ENCODE measurements around the gene PPM1E.

PPM1E gene

GRCh38 chr17:58995247-58995940 is 239.7 kb downstream of the PPM1E start:
- FAIRE-seq, result no peak
- no peak for DNase-seq (ENCODE audit: insufficient read length, low spot score)
- TF ChIP-seq POLR2A (IDR thresholded peaks at IDR 0.05; ENCODE audit: low read depth, low read length), result no peak

GRCh38 chr17:58996968-58997367 is 241.3 kb downstream of the PPM1E start:
- FAIRE-seq, result no peak

GRCh38 chr17:58997756-58998553 is 242.3 kb downstream of the PPM1E start:
- TF ChIP-seq POLR2A (IDR thresholded peaks at IDR 0.05; ENCODE audit: low read depth, low read length), result no peak
- DNase-seq (ENCODE audit: insufficient read length, low spot score), result no peak
- no peak for FAIRE-seq

More at GRCh38 chr17:58996968-58997367, 241.3 kb downstream of the PPM1E start:
- no peak for DNase-seq (ENCODE audit: insufficient read length, low spot score)
- no peak for TF ChIP-seq POLR2A (IDR thresholded peaks at IDR 0.05; ENCODE audit: low read depth, low read length)

- FAIRE-seq, result no peak
- TF ChIP-seq POLR2A (IDR thresholded peaks at IDR 0.05; ENCODE audit: low read depth, low read length), result no peak
- DNase-seq (ENCODE audit: insufficient read length, low spot score), result no peak
Measured at GRCh38 chr17:58998871-58999270, 243.2 kb downstream of the PPM1E start.

- peak; percentile 6 for FAIRE-seq
- TF ChIP-seq POLR2A (IDR thresholded peaks at IDR 0.05; ENCODE audit: low read depth, low read length), result no peak
- DNase-seq (ENCODE audit: insufficient read length, low spot score), result no peak
Measured at GRCh38 chr17:58999500-58999899, 243.8 kb downstream of the PPM1E start.

GRCh38 chr17:59000022-59000421 is 244.4 kb downstream of the PPM1E start:
- no peak for DNase-seq (ENCODE audit: insufficient read length, low spot score)
- TF ChIP-seq POLR2A (IDR thresholded peaks at IDR 0.05; ENCODE audit: low read depth, low read length), result no peak
- no peak for FAIRE-seq

- DNase-seq (ENCODE audit: insufficient read length, low spot score), result no peak
- no peak for TF ChIP-seq POLR2A (IDR thresholded peaks at IDR 0.05; ENCODE audit: low read depth, low read length)
- FAIRE-seq, result peak; percentile 75
Measured at GRCh38 chr17:59001158-59001814, 245.6 kb downstream of the PPM1E start.

- TF ChIP-seq POLR2A (IDR thresholded peaks at IDR 0.05; ENCODE audit: low read depth, low read length), result no peak
- FAIRE-seq, result no peak
- DNase-seq (ENCODE audit: insufficient read length, low spot score), result no peak
Measured at GRCh38 chr17:59002126-59002525, 246.5 kb downstream of the PPM1E start.

GRCh38 chr17:59002848-59003247 is 247.2 kb downstream of the PPM1E start:
- FAIRE-seq (peak; percentile 55), DNase-seq (ENCODE audit: insufficient read length, low spot score) (no peak)
- no peak for TF ChIP-seq POLR2A (IDR thresholded peaks at IDR 0.05; ENCODE audit: low read depth, low read length)

- no peak for DNase-seq (ENCODE audit: insufficient read length, low spot score)
- no peak for TF ChIP-seq POLR2A (IDR thresholded peaks at IDR 0.05; ENCODE audit: low read depth, low read length)
- no peak for FAIRE-seq
Measured at GRCh38 chr17:59003860-59004259, 248.2 kb downstream of the PPM1E start.

GRCh38 chr17:59004338-59005111 is 248.9 kb downstream of the PPM1E start:
- FAIRE-seq (peak; percentile 97), DNase-seq (ENCODE audit: insufficient read length, low spot score) (peak; percentile 27)
- TF ChIP-seq POLR2A (IDR thresholded peaks at IDR 0.05; ENCODE audit: low read depth, low read length), result no peak

- no peak for FAIRE-seq
- no peak for TF ChIP-seq POLR2A (IDR thresholded peaks at IDR 0.05; ENCODE audit: low read depth, low read length)
- no peak for DNase-seq (ENCODE audit: insufficient read length, low spot score)
Measured at GRCh38 chr17:59007995-59008394, 252.3 kb downstream of the PPM1E start.

- no peak for FAIRE-seq
- DNase-seq (ENCODE audit: insufficient read length, low spot score), result no peak
- TF ChIP-seq POLR2A (IDR thresholded peaks at IDR 0.05; ENCODE audit: low read depth, low read length), result no peak
Measured at GRCh38 chr17:59008737-59009136, 253.1 kb downstream of the PPM1E start.

GRCh38 chr17:59010026-59010425 is 254.4 kb downstream of the PPM1E start:
- no peak for FAIRE-seq
- TF ChIP-seq POLR2A (IDR thresholded peaks at IDR 0.05; ENCODE audit: low read depth, low read length), result no peak
- no peak for DNase-seq (ENCODE audit: insufficient read length, low spot score)
